ENCODE data around the gene TMC4.

GRCh38 chr19:54156953-54157352, 16.0 kb downstream of the TMC4 start:
- TF ChIP-seq EZH2 (IDR thresholded peaks at IDR 0.05; ENCODE audit: borderline replicate concordance) (no peak), EZH2phosphoT487 (IDR thresholded peaks at IDR 0.05; ENCODE audit: low read depth, severe bottlenecking, unreplicated experiment) (no peak)

All from hepatocyte (in vitro differentiated cells).